ENCODE data around the gene FMO4. TPM values are rescaled to one million over a fixed set of nuclear protein-coding genes. Genes with fewer than 3 reads are reported as not detected.
A peak's percentile ranks its signal among the peaks of the same experiment; 100 is the strongest.

FMO4 gene
- polyA plus RNA-seq, 4 donors = 4.8 to 24.1 (median 7.5) TPM

DNA sequence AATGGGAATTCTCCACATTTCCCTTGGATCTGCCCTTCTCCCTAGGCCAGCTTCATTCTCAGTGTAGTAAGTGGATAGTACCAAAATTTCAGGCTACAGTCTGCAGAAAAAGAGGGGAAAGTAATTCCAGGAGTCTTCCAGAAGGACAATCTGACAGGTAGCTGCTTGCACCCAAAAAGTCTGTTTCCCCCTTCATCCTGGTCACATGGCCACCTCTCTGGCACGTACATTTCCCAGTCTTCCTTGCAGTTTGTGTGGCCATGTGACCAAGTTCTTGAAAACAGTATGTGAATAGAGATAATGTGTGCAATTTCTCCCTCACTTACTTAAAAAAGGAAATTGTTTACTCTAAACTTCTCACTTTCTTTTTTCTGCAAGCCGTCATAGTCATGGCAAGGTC, 14.6 kb upstream of the FMO4 start:
- FAIRE-seq = no peak
- no peaks in the 10 kb centered on the region for H3K36me3 ChIP-seq (ENCODE audit: control insufficient read depth in 3 of 3, insufficient read depth in 2 of 3, low read depth in 1 of 3, low read length in 3 of 3)
- H3K4me1 ChIP-seq (ENCODE audit: control insufficient read depth in 3 of 3, insufficient read depth in 2 of 3, low read depth in 1 of 3, low read length in 2 of 3) = peaks cover 0 to 7% (median 0%) of the 10 kb centered on the region in 3 donors
- WGBS, 3 donors = 84 to 86% (median 84%) methylated on average over 2 of the region's 2 CpGs
- no peak overlapping the region for H3K27ac ChIP-seq (ENCODE audit: low read depth in 1 of 3, low read length in 2 of 3)
- peaks cover 1 to 33% of the 10 kb centered on the region in 2 donors for H3K9me3 ChIP-seq (ENCODE audit: control insufficient read depth in 2 of 2, insufficient read depth in 1 of 2, low read depth in 1 of 2, low read length in 1 of 2)
- DNase-seq = no peak
- no peak overlapping the region for H3K4me3 ChIP-seq (ENCODE audit: low read depth in 1 of 3, low read length in 3 of 3)
- H3K27me3 ChIP-seq (ENCODE audit: control insufficient read depth in 3 of 3, insufficient read depth in 3 of 3, low read length in 3 of 3) = no peaks in the 10 kb centered on the region

DNA sequence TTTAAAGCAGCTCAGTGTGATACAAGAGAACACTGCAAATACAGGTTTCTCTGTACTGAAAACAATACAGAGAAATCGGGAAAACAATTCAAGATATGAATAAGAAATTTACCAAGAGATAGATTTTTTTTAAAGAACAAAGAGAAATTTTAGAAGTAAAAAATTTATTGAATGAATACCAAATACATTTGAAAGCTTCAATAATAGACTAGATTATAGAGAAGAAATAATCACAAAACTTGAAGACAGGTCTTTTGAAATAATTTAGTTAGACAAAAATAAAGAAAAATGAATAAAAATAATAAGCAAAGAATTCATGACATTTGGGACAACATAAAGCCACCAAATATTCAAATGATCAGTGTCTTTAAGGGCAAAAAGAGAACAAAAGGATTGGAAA, 13.6 kb upstream of the FMO4 start:
- Histone ChIP-seq H3K27ac (ENCODE audit: low read depth in 1 of 3, low read length in 2 of 3) (no peak overlapping the region), H3K9me3 (ENCODE audit: control insufficient read depth in 2 of 2, insufficient read depth in 1 of 2, low read depth in 1 of 2, low read length in 1 of 2) (peaks cover 1 to 43% of the 10 kb centered on the region in 2 donors), H3K4me3 (ENCODE audit: low read depth in 1 of 3, low read length in 3 of 3) (no peak overlapping the region), H3K4me1 (ENCODE audit: control insufficient read depth in 3 of 3, insufficient read depth in 2 of 3, low read depth in 1 of 3, low read length in 2 of 3) (no peaks in the 10 kb centered on the region), H3K27me3 (ENCODE audit: control insufficient read depth in 3 of 3, insufficient read depth in 3 of 3, low read length in 3 of 3) (no peaks in the 10 kb centered on the region), H3K36me3 (ENCODE audit: control insufficient read depth in 3 of 3, insufficient read depth in 2 of 3, low read depth in 1 of 3, low read length in 3 of 3) (no peaks in the 10 kb centered on the region)
- DNase-seq (no peak), FAIRE-seq (no peak)
- WGBS, 3 donors = 83 to 97% (median 89%) methylated on average over 1 of the region's 1 CpG

DNA sequence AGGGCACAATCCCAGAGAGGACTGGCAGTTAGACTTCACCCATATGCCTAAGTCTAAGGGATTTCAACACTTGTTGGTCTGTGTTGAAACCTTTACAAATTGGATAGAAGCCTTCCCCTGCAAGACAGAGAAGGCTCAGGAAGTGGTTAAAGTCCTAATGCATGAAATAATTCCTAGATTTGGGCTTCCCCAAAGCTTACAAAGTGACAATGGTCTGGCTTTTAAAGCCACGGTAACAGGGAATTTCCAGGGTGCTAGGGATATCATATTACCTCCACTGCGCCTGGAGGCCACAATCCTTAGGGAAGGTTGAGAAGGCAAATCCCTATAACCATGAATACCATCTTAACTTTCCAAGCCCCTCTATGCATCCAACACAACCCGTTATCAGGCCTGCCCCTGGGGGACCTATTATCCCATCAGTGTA, 3.3 kb upstream of the FMO4 start:
- DNase-seq (no peak), FAIRE-seq (no peak)
- no peaks in the 10 kb centered on the region for H3K36me3 ChIP-seq (ENCODE audit: control insufficient read depth in 3 of 3, insufficient read depth in 2 of 3, low read depth in 1 of 3, low read length in 3 of 3)
- no peak overlapping the region for H3K27ac ChIP-seq (ENCODE audit: low read depth in 1 of 3, low read length in 2 of 3)
- H3K27me3 ChIP-seq (ENCODE audit: control insufficient read depth in 3 of 3, insufficient read depth in 3 of 3, low read length in 3 of 3) = no peaks in the 10 kb centered on the region
- 75 to 86% (median 83%) methylated on average over 3 of the region's 3 CpGs for WGBS, 3 donors
- peaks cover 0 to 2% of the 10 kb centered on the region in 2 donors for H3K9me3 ChIP-seq (ENCODE audit: control insufficient read depth in 2 of 2, insufficient read depth in 1 of 2, low read depth in 1 of 2, low read length in 1 of 2)
- H3K4me1 ChIP-seq (ENCODE audit: control insufficient read depth in 3 of 3, insufficient read depth in 2 of 3, low read depth in 1 of 3, low read length in 2 of 3) = peaks cover 0 to 4% (median 0%) of the 10 kb centered on the region in 3 donors
- H3K4me3 ChIP-seq (ENCODE audit: low read depth in 1 of 3, low read length in 3 of 3) = no peak overlapping the region

DNA sequence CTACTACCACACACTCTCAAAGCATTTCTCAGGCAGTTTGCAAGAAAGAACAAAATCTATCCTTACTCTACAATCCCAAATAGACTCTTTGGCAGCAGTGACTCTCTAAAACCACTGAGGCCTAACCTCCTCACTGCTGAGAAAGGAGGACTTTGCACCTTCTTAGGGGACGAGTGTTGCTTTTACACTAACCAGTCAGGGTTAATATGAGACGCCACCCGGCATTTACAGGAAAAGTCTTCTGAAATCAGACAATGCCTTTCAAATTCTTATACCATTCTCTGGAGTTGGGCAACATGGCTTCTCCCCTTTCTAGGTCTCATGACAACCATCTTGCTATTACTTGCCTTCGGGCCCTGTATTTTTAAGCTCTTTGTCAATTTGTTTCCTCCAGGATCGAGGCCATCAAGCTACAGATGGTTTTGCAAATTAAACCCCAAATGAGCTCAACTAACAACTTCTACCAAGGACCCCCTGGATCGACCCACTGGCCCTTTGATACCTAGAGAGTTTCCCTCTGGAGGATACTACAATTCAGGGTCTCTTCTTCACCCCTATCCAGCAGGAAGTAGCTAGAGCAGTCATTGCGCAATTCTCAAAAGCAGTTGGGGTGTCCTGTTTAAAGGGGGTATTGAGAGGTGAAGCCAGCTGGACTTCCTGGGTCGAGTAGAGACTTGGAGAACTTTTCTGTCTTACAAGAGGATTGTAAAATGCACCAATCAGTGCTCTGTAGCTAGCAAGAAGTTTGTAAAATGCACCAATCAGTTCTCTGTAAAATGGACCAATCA, 2.0 kb upstream of the FMO4 start:
- peaks cover 0 to 2% of the 10 kb centered on the region in 2 donors for H3K9me3 ChIP-seq (ENCODE audit: control insufficient read depth in 2 of 2, insufficient read depth in 1 of 2, low read depth in 1 of 2, low read length in 1 of 2)
- H3K27ac ChIP-seq (ENCODE audit: low read depth in 1 of 3, low read length in 2 of 3) = no peak overlapping the region
- no peak overlapping the region for H3K4me3 ChIP-seq (ENCODE audit: low read depth in 1 of 3, low read length in 3 of 3)
- FAIRE-seq (no peak), DNase-seq (no peak)
- 84 to 87% (median 85%) methylated on average over 8 of the region's 8 CpGs for WGBS, 3 donors
- no peaks in the 10 kb centered on the region for H3K27me3 ChIP-seq (ENCODE audit: control insufficient read depth in 3 of 3, insufficient read depth in 3 of 3, low read length in 3 of 3)
- H3K36me3 ChIP-seq (ENCODE audit: control insufficient read depth in 3 of 3, insufficient read depth in 2 of 3, low read depth in 1 of 3, low read length in 3 of 3) = no peaks in the 10 kb centered on the region
- H3K4me1 ChIP-seq (ENCODE audit: control insufficient read depth in 3 of 3, insufficient read depth in 2 of 3, low read depth in 1 of 3, low read length in 2 of 3) = peaks cover 0 to 4% (median 2%) of the 10 kb centered on the region in 3 donors

- Histone ChIP-seq H3K27ac (ENCODE audit: low read depth in 1 of 3, low read length in 2 of 3) (peak overlapping the region in 1 of 3 donors; percentile 74), H3K27me3 (ENCODE audit: control insufficient read depth in 3 of 3, insufficient read depth in 3 of 3, low read length in 3 of 3) (no peaks in the 10 kb centered on the region), H3K4me3 (ENCODE audit: low read depth in 1 of 3, low read length in 3 of 3) (no peak overlapping the region), H3K4me1 (ENCODE audit: control insufficient read depth in 3 of 3, insufficient read depth in 2 of 3, low read depth in 1 of 3, low read length in 2 of 3) (peaks cover 0 to 4% (median 2%) of the 10 kb centered on the region in 3 donors), H3K9me3 (ENCODE audit: control insufficient read depth in 2 of 2, insufficient read depth in 1 of 2, low read depth in 1 of 2, low read length in 1 of 2) (peaks cover 0 to 2% of the 10 kb centered on the region in 2 donors), H3K36me3 (ENCODE audit: control insufficient read depth in 3 of 3, insufficient read depth in 2 of 3, low read depth in 1 of 3, low read length in 3 of 3) (peaks cover 0 to 2% (median 0%) of the 10 kb centered on the region in 3 donors)
- no peak for DNase-seq
- FAIRE-seq = no peak
- WGBS, 3 donors = 6 to 11% (median 8%) methylated on average over 1 of the region's 1 CpG
These were observed 606 bp upstream of the FMO4 start for GRCh38 chr1:171313319-171313834.

DNA sequence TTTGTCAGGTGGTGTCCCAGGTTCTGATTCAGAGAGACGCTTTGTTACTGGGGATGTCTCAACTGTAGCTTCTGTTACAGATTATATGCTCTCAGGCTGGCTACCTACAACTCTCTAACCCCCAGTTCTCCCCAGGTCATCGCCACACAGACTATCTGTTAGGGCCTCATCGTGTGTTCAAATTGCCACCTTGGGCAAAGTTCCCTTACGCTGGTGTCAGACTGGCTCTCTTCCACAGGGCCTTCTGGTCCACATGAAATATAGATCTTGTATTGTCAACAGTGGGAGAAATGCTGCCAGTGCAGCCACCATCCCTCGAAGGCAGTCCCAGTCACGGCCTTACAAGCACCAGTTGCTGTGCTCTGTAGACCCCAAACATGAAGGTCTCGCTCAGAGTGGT, 15.3 kb downstream of the FMO4 start:
- WGBS, 3 donors = 76 to 85% (median 83%) methylated on average over 7 of the region's 7 CpGs
- H3K27ac ChIP-seq (ENCODE audit: low read depth in 1 of 3, low read length in 2 of 3) = peak overlapping the region in 1 of 3 donors; percentile 11
- no peak for FAIRE-seq
- peaks cover 0 to 20% (median 0%) of the 10 kb centered on the region in 3 donors for H3K4me1 ChIP-seq (ENCODE audit: control insufficient read depth in 3 of 3, insufficient read depth in 2 of 3, low read depth in 1 of 3, low read length in 2 of 3)
- H3K27me3 ChIP-seq (ENCODE audit: control insufficient read depth in 3 of 3, insufficient read depth in 3 of 3, low read length in 3 of 3) = no peaks in the 10 kb centered on the region
- H3K4me3 ChIP-seq (ENCODE audit: low read depth in 1 of 3, low read length in 3 of 3) = no peak overlapping the region
- no peaks in the 10 kb centered on the region for H3K9me3 ChIP-seq (ENCODE audit: control insufficient read depth in 2 of 2, insufficient read depth in 1 of 2, low read depth in 1 of 2, low read length in 1 of 2)
- H3K36me3 ChIP-seq (ENCODE audit: control insufficient read depth in 3 of 3, insufficient read depth in 2 of 3, low read depth in 1 of 3, low read length in 3 of 3) = peaks cover 0 to 7% (median 0%) of the 10 kb centered on the region in 3 donors
- DNase-seq = peak in 1 of 2 donors; percentile 45

GRCh38 chr1:171334024-171334640, 20.1 kb downstream of the FMO4 start:
- FAIRE-seq = no peak
- no peaks in the 10 kb centered on the region for H3K9me3 ChIP-seq (ENCODE audit: control insufficient read depth in 2 of 2, insufficient read depth in 1 of 2, low read depth in 1 of 2, low read length in 1 of 2)
- no peak overlapping the region for H3K27ac ChIP-seq (ENCODE audit: low read depth in 1 of 3, low read length in 2 of 3)
- 87 to 100% (median 100%) methylated on average over 1 of the region's 1 CpG for WGBS, 3 donors
- peaks cover 0 to 6% (median 0%) of the 10 kb centered on the region in 3 donors for H3K4me1 ChIP-seq (ENCODE audit: control insufficient read depth in 3 of 3, insufficient read depth in 2 of 3, low read depth in 1 of 3, low read length in 2 of 3)
- H3K27me3 ChIP-seq (ENCODE audit: control insufficient read depth in 3 of 3, insufficient read depth in 3 of 3, low read length in 3 of 3) = no peaks in the 10 kb centered on the region
- no peak overlapping the region for H3K4me3 ChIP-seq (ENCODE audit: low read depth in 1 of 3, low read length in 3 of 3)
- peaks cover 0 to 12% (median 4%) of the 10 kb centered on the region in 3 donors for H3K36me3 ChIP-seq (ENCODE audit: control insufficient read depth in 3 of 3, insufficient read depth in 2 of 3, low read depth in 1 of 3, low read length in 3 of 3)
- DNase-seq = no peak

DNA sequence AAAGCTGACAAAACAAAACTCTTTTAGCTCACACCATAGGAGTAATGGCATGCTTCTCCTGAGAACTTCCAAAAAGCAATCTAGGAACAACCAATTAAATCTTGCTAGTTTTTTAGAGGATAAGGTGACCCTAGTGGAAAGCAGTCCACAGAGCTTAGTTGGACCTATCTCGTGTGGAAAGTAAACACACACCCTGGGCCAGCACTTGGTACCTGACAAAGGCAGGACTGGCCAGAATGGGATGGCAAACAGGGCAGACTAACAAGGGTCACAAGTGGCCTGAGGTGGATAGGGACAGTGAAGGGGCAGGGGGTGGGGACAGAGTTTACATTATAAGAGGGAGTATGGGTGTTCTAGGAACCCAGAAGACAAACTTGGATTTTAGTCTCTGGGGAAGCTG, 22.0 kb downstream of the FMO4 start:
- WGBS, 3 donors = 15 to 49% (median 35%) methylated on average over 1 of the region's 1 CpG
- Histone ChIP-seq H3K36me3 (ENCODE audit: control insufficient read depth in 3 of 3, insufficient read depth in 2 of 3, low read depth in 1 of 3, low read length in 3 of 3) (peaks cover 0 to 9% (median 4%) of the 10 kb centered on the region in 3 donors), H3K4me1 (ENCODE audit: control insufficient read depth in 3 of 3, insufficient read depth in 2 of 3, low read depth in 1 of 3, low read length in 2 of 3) (no peaks in the 10 kb centered on the region), H3K4me3 (ENCODE audit: low read depth in 1 of 3, low read length in 3 of 3) (no peak overlapping the region), H3K27ac (ENCODE audit: low read depth in 1 of 3, low read length in 2 of 3) (no peak overlapping the region), H3K9me3 (ENCODE audit: control insufficient read depth in 2 of 2, insufficient read depth in 1 of 2, low read depth in 1 of 2, low read length in 1 of 2) (no peaks in the 10 kb centered on the region), H3K27me3 (ENCODE audit: control insufficient read depth in 3 of 3, insufficient read depth in 3 of 3, low read length in 3 of 3) (no peaks in the 10 kb centered on the region)
- no peak for DNase-seq
- no peak for FAIRE-seq
